ENCODE data around the gene B3GAT3.
"Not testable (repeated sequence)": the region's sequence is repeated elsewhere in the genome, so short reads cannot be mapped to it uniquely, and the experiment has no call there.

The B3GAT3 gene

GRCh38 chr11:62621567-62622470, at the start of gene B3GAT3:
B3GAT3 (minus strand) TSS chr11:62621986; CDS start chr11:62621947, 39 bp downstream.
- DNase-seq, result peak; percentile 95

GRCh38 chr11:62671236-62671607, 49.4 kb upstream of the B3GAT3 start:
- DNase-seq, result no peak

GRCh38 chr11:62669420-62670161, 47.8 kb upstream of the B3GAT3 start:
- no peak for DNase-seq

- DNase-seq, result no peak
Measured at GRCh38 chr11:62667460-62667859, 45.7 kb upstream of the B3GAT3 start.

- no peak for DNase-seq
Measured at GRCh38 chr11:62666259-62666926, 44.6 kb upstream of the B3GAT3 start.

GRCh38 chr11:62665599-62666258, 43.9 kb upstream of the B3GAT3 start:
- DNase-seq, result peak; percentile 65

- peak; percentile 95 for DNase-seq
Measured at GRCh38 chr11:62665075-62665598, 43.4 kb upstream of the B3GAT3 start, which contains the start of the genes C11orf98 and CSKMT. C11orf98 (minus strand) TSS chr11:62665210; CDS start chr11:62665169, 41 bp downstream. CSKMT (plus strand) TSS chr11:62665312; CDS start chr11:62665880, 568 bp downstream.

- DNase-seq, result peak; percentile 53
Measured at GRCh38 chr11:62664405-62665074, 42.8 kb upstream of the B3GAT3 start.

GRCh38 chr11:62656796-62657429, 35.1 kb upstream of the B3GAT3 start:
- DNase-seq, result no peak

GRCh38 chr11:62654297-62654696, 32.5 kb upstream of the B3GAT3 start:
- no peak for DNase-seq

GRCh38 chr11:62652161-62653006, 30.6 kb upstream of the B3GAT3 start:
- DNase-seq, result no peak

- DNase-seq, result not testable (repeated sequence)
Measured at GRCh38 chr11:62650283-62650682, 28.5 kb upstream of the B3GAT3 start.

GRCh38 chr11:62649486-62649885, 27.7 kb upstream of the B3GAT3 start:
- no peak for DNase-seq

- DNase-seq, result no peak
Measured at GRCh38 chr11:62648967-62649364, 27.2 kb upstream of the B3GAT3 start.

GRCh38 chr11:62648185-62648966, 26.6 kb upstream of the B3GAT3 start:
- no peak for DNase-seq

GRCh38 chr11:62647609-62648005, 25.8 kb upstream of the B3GAT3 start:
- no peak for DNase-seq

- no peak for DNase-seq
Measured at GRCh38 chr11:62646825-62647608, 25.2 kb upstream of the B3GAT3 start.

Data from activated gamma-delta T cell treated with Interleukin-2 at 50 U/mL for 16 hours (primary cell).